A673 (cell line): ENCODE data around the gene ATF6. TPM values are rescaled to one million over a fixed set of nuclear protein-coding genes. Genes with fewer than 3 reads are reported as not detected.
A peak's percentile ranks its signal among the peaks of the same experiment; 100 is the strongest.

Experiments used
- BruUV-seq: library from RNA; stranded (reverse); fragments of 400-500 nt; replicated peaks from 2 replicates; lab custom pipeline; 2021; lab: Mats Ljungman, UMichigan
- CTCF ChIA-PET: fragments of 300-600 bp; sonication (Branson Sonifier 250); formaldehyde crosslinking; loops from one replicate; lab custom pipeline; 2022; ENCODE audit warnings: antibody characterized with exemption; lab: Charles Lee
- POLR2A ChIA-PET: fragments of 300-600 bp; sonication (Branson Sonifier 250); formaldehyde crosslinking; loops from one replicate; lab custom pipeline; 2022; ENCODE audit warnings: antibody characterized with exemption; ENCODE audit not compliant: low non-redundant PET; lab: Charles Lee
- DNase-seq: peaks from one replicate; pipeline ENCODE4 v3.0.0-alpha.2; 2015; ENCODE audit warnings: low spot score
- H3K27ac ChIP-seq: fragments of 200-600 bp; sonication (generic); 2 replicates; pipeline ENCODE4 v1.5.1; 2016; ENCODE audit warnings: mixed run types, low read depth, mild to moderate bottlenecking, mixed read lengths, antibody characterized with exemption, low read length; ENCODE audit not compliant: poor library complexity, severe bottlenecking
- H3K27me3 ChIP-seq: fragments of 200-600 bp; sonication (generic); replicated peaks from 2 replicates; pipeline ENCODE4 v1.6.1; 2017; ENCODE audit warnings: mixed run types, low read depth, mild to moderate bottlenecking, mixed read lengths, antibody characterized with exemption, low read length; ENCODE audit not compliant: insufficient read depth, poor library complexity
- H3K36me3 ChIP-seq: fragments of 200-600 bp; sonication (generic); 2 replicates; pipeline ENCODE4 v1.6.1; 2016; ENCODE audit warnings: mixed run types, mild to moderate bottlenecking, mixed read lengths, antibody characterized with exemption, low read length; ENCODE audit not compliant: insufficient read depth, poor library complexity, severe bottlenecking
- H3K4me1 ChIP-seq: fragments of 200-600 bp; sonication (generic); 2 replicates; pipeline ENCODE4 v1.6.1; 2017; ENCODE audit warnings: mixed run types, mild to moderate bottlenecking, mixed read lengths, antibody characterized with exemption, low read length; ENCODE audit not compliant: insufficient read depth, poor library complexity, severe bottlenecking
- H3K4me3 ChIP-seq: fragments of 200-600 bp; sonication (generic); 2 replicates; pipeline ENCODE4 v1.5.1; 2016; ENCODE audit warnings: low read depth, mixed run types, mild to moderate bottlenecking, mixed read lengths, low read length; ENCODE audit not compliant: poor library complexity, severe bottlenecking
- H3K9me3 ChIP-seq: fragments of 200-600 bp; sonication (generic); 2 replicates; pipeline ENCODE4 v1.6.1; 2016; ENCODE audit warnings: mixed run types, low read depth, mild to moderate bottlenecking, mixed read lengths, antibody characterized with exemption, low read length; ENCODE audit not compliant: poor library complexity, severe bottlenecking
- CTCF ChIP-seq: fragments of 300-800, 200-600 bp; sonication (generic); conservative IDR thresholded peaks from 2 replicates; pipeline ENCODE4 v1.5.1; 2017; ENCODE audit warnings: low read depth, mild to moderate bottlenecking, antibody characterized with exemption, low read length, moderate library complexity, mixed read lengths
- EZH2 ChIP-seq: fragments of 200-600 bp; sonication (generic); IDR thresholded peaks from 2 replicates; pipeline ENCODE4 v1.6.1; 2017; ENCODE audit warnings: borderline replicate concordance, low read depth, mild to moderate bottlenecking, mixed read lengths, antibody characterized with exemption, low read length; ENCODE audit not compliant: poor library complexity, severe bottlenecking
- intact Hi-C: fragments of 100-400 bp; cut with micrococcal nuclease; formaldehyde crosslinking; loops from one replicate; pipeline ENCODE4 v1.10.0; 2022; ENCODE audit not compliant: unreplicated experiment
- total RNA-seq: library from RNA; stranded (reverse); gene quantifications from 2 replicates; pipeline ENCODE4 v1.2.3, GENCODE V29; 2021

Gene ATF6
- total RNA-seq, 1 experiment from 2014 or later = 21.8 TPM

GRCh38 chr1:161728376-161729226 is 37.5 kb upstream of the ATF6 start:
- peaks cover 6% of the 10 kb centered on the region for H3K4me1 ChIP-seq
- H3K9me3 ChIP-seq = no peaks in the 10 kb centered on the region
- TF ChIP-seq CTCF (no peak), EZH2 (no peak)
- intact Hi-C loops = no loop called here
- no peak overlapping the region for H3K4me3 ChIP-seq
- H3K27ac ChIP-seq = no peak overlapping the region
- H3K27me3 ChIP-seq = no peaks in the 10 kb centered on the region
- BruUV-seq = no TSS peak
- ChIA-PET POLR2A (interaction anchor here (0.5 kb wide), 1 partner anchor 10 kb away, joined by 4 read pairs; no protein-coding TSS in a partner anchor), CTCF (no interaction called here)
- DNase-seq = no peak
- no peaks in the 10 kb centered on the region for H3K36me3 ChIP-seq

GRCh38 chr1:161730050-161730564 is 36.0 kb upstream of the ATF6 start:
- Histone ChIP-seq H3K4me3 (no peak overlapping the region), H3K9me3 (no peaks in the 10 kb centered on the region), H3K27ac (no peak overlapping the region), H3K27me3 (no peaks in the 10 kb centered on the region), H3K4me1 (peaks cover 11% of the 10 kb centered on the region), H3K36me3 (no peaks in the 10 kb centered on the region)
- intact Hi-C loops = loop anchor here (10.0 kb wide), 1 partner anchor 165 kb away; no protein-coding TSS in a partner anchor
- no TSS peak for BruUV-seq
- POLR2A ChIA-PET = no interaction called here
- DNase-seq = peak; percentile 39
- no peak for TF ChIP-seq EZH2
- TF ChIP-seq CTCF = no peak
- CTCF ChIA-PET = no interaction called here

- Histone ChIP-seq H3K27me3 (no peaks in the 10 kb centered on the region), H3K4me1 (peaks cover 11% of the 10 kb centered on the region), H3K27ac (no peak overlapping the region), H3K9me3 (no peaks in the 10 kb centered on the region), H3K4me3 (no peak overlapping the region), H3K36me3 (no peaks in the 10 kb centered on the region)
- ChIA-PET POLR2A (no interaction called here), CTCF (no interaction called here)
- TF ChIP-seq EZH2 (no peak), CTCF (no peak)
- no TSS peak for BruUV-seq
- intact Hi-C loops = loop anchor here (10.0 kb wide), 1 partner anchor 166 kb away; no protein-coding TSS in a partner anchor
- DNase-seq = no peak
Measured at GRCh38 chr1:161731241-161731640, 34.9 kb upstream of the ATF6 start.
